Erythroblast (primary cell): ENCODE data around the gene SLC25A26.
"Not testable (repeated sequence)": the region's sequence is repeated elsewhere in the genome, so short reads cannot be mapped to it uniquely, and the experiment has no call there.

Experiments
- GATA1 ChIP-seq: IDR thresholded peaks from 2 replicates; pipeline ENCODE4 v1.6.1; 2011; ENCODE audit warnings: low read depth, mild to moderate bottlenecking, control low read depth, low read length, moderate library complexity
- POLR2A ChIP-seq: IDR thresholded peaks from 2 replicates; pipeline ENCODE4 v1.6.1; 2011; ENCODE audit warnings: mild to moderate bottlenecking, low read length

DNA sequence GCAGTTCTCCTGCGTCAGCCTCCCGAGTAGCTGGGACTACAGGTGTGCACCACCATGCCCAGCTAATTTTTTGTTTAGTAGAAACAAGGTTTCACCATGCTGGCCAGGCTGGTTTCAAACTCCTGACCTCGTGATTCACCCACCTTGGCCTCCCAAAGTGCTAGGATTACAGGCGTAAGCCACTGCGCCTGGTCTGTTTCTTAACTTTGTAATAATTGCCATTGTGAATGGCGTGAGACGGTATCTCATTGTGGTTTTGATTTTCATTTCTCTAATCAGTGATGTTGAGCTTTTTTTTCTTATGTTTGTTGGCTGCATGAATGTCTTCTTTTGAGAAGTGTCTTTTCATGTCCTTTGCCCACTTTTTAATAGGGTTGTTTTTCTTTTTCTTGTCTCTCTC is 85.3 kb downstream of the SLC25A26 start:
- TF ChIP-seq POLR2A, GATA1: not testable (repeated sequence)
